Activated naive CD8-positive, alpha-beta T cell treated with anti-CD3 and anti-CD28 coated beads, Interleukin-2, amount 10 ng/mL, durations not matched to agents 7 days and 5 days (primary cell): ENCODE measurements around the gene MAB21L4. TPM values are rescaled to one million over a fixed set of nuclear protein-coding genes. Genes with fewer than 3 reads are reported as not detected.
A peak's percentile ranks its signal among the peaks of the same experiment; 100 is the strongest.

ENCODE experiments used
- ATAC-seq: fragments of 150-1000 bp; cut with Tn5 transposase; one replicate; pipeline ENCODE4 v1.10.0; 2021; ENCODE audit warnings: low read depth, moderate library complexity
- POLR2A ChIA-PET: fragments of 350-600 bp; sonication (Branson Sonifier 250); formaldehyde crosslinking; loops from one replicate; lab custom pipeline; 2021; ENCODE audit warnings: antibody characterized with exemption; lab: Charles Lee
- DNase-seq: peaks from one replicate; pipeline ENCODE4 v3.0.0; 2021
- H3K27ac Mint-ChIP-seq: one replicate; pipeline ENCODE4 v1.8.0; 2022; ENCODE audit warnings: mild to moderate bottlenecking, mixed read lengths
- H3K27me3 Mint-ChIP-seq: one replicate; pipeline ENCODE4 v1.8.0; 2022; ENCODE audit warnings: mild to moderate bottlenecking, moderate library complexity, mixed read lengths
- H3K36me3 Mint-ChIP-seq: one replicate; pipeline ENCODE4 v1.8.0; 2021; ENCODE audit warnings: mild to moderate bottlenecking, mixed read lengths
- H3K4me1 Mint-ChIP-seq: one replicate; pipeline ENCODE4 v1.8.0; 2021; ENCODE audit warnings: mixed read lengths
- H3K4me3 Mint-ChIP-seq: one replicate; pipeline ENCODE4 v1.8.0; 2022; ENCODE audit warnings: mild to moderate bottlenecking, moderate library complexity, mixed read lengths
- H3K9me3 Mint-ChIP-seq: one replicate; pipeline ENCODE4 v1.8.0; 2021; ENCODE audit warnings: mixed read lengths
- total RNA-seq, 2 experiments: library from RNA; stranded (reverse); gene quantifications; one replicate each; pipeline ENCODE4 v1.2.3, GENCODE V29; 2021

Gene MAB21L4
- total RNA-seq, 2 experiments from 2014 or later, result not detected

DNA sequence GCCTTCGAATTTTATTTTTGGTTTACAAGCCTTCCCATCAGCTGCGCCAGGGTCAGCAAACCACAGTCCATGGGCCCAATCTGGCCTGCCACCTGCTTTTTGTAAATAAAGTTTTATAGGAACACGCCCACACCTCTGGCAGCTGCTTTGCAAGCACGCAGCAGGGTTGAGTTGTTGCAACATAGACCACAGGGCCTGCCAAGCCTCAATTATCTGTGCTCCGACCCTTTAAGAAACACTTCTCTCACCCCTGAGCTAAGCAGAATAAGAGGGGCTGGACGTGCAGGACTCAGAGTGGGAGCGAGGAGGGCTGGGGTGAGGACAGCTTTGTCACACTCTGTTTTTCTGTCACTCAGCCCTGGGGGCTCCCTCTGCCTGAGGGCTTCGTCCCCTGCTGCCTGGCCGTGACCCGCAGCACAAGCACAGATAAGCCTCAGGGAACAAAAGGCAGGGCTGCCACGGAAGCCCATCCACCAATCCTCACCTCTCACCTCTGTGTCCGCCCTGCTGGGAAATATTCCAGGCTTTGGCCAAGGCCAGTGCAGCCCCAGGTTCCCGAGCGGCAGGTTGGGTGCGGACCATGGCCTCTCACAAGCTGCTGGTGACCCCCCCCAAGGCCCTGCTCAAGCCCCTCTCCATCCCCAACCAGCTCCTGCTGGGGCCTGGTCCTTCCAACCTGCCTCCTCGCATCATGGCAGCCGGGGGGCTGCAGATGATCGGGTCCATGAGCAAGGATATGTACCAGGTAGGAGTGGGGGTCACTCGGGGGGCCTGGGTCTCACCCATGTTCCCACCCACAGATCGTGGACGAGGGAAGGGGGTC lies 27.5 kb downstream of the MAB21L4 start, which contains the start of gene AGXT:
AGXT (plus strand) TSS at position 539 of the 823 bp plus-strand sequence; CDS start at position 581, 42 bp downstream.
- ATAC-seq, result no peak
- H3K9me3 Mint-ChIP-seq, result no peaks in the 10 kb centered on the region
- H3K36me3 Mint-ChIP-seq, result no peaks in the 10 kb centered on the region
- POLR2A ChIA-PET, result no interaction called here
- peaks cover 11% of the 10 kb centered on the region for H3K4me1 Mint-ChIP-seq
- no peak for DNase-seq
- peaks cover 18% of the 10 kb centered on the region for H3K27me3 Mint-ChIP-seq
- no peak within 1 kb of the TSS for H3K4me3 Mint-ChIP-seq
- no peak within 1 kb of the TSS for H3K27ac Mint-ChIP-seq

DNA sequence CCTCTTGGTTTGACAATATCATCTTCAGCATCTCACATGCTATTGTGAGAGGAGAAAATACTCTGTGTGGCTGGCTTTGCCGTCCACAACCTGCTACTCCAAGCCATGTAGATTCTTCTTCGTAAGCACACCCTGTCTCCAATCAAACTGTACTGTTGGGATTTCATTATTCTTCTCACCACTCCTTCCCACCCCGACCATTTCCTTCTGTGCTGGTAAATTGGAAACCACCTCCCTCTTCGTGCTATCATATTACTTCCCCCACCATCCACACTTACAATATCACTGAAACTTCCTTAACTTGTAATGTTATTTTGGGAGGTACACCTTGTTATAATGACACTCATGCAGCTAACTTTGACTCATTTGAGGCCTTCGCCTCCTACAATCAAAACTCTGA lies 30.6 kb downstream of the MAB21L4 start:
- POLR2A ChIA-PET, result no interaction called here
- Mint-ChIP-seq H3K9me3 (no peaks in the 10 kb centered on the region), H3K36me3 (no peaks in the 10 kb centered on the region), H3K27ac (no peak overlapping the region), H3K4me3 (no peak overlapping the region), H3K4me1 (peaks cover 11% of the 10 kb centered on the region), H3K27me3 (peaks cover 21% of the 10 kb centered on the region)
- no peak for DNase-seq
- no peak for ATAC-seq

- Mint-ChIP-seq H3K36me3 (no peaks in the 10 kb centered on the region), H3K27ac (no peak overlapping the region), H3K4me1 (peaks cover 11% of the 10 kb centered on the region), H3K9me3 (no peaks in the 10 kb centered on the region), H3K27me3 (peaks cover 21% of the 10 kb centered on the region), H3K4me3 (no peak overlapping the region)
- POLR2A ChIA-PET, result no interaction called here
- no peak for ATAC-seq
- DNase-seq, result no peak
Measured at GRCh38 chr2:240864475-240864874, 31.5 kb downstream of the MAB21L4 start.

- Mint-ChIP-seq H3K9me3 (no peaks in the 10 kb centered on the region), H3K27ac (no peak overlapping the region), H3K27me3 (peaks cover 21% of the 10 kb centered on the region), H3K4me1 (peaks cover 11% of the 10 kb centered on the region), H3K36me3 (no peaks in the 10 kb centered on the region), H3K4me3 (no peak overlapping the region)
- no peak for ATAC-seq
- DNase-seq, result no peak
- POLR2A ChIA-PET, result no interaction called here
Measured at GRCh38 chr2:240861547-240861946, 34.4 kb downstream of the MAB21L4 start.

GRCh38 chr2:240858871-240859270 lies 37.1 kb downstream of the MAB21L4 start:
- no peak for DNase-seq
- POLR2A ChIA-PET, result no interaction called here
- Mint-ChIP-seq H3K27me3 (peaks cover 7% of the 10 kb centered on the region), H3K36me3 (peaks cover 3% of the 10 kb centered on the region), H3K4me1 (no peaks in the 10 kb centered on the region), H3K27ac (no peak overlapping the region), H3K4me3 (no peak overlapping the region), H3K9me3 (peaks cover 3% of the 10 kb centered on the region)
- no peak for ATAC-seq

DNA sequence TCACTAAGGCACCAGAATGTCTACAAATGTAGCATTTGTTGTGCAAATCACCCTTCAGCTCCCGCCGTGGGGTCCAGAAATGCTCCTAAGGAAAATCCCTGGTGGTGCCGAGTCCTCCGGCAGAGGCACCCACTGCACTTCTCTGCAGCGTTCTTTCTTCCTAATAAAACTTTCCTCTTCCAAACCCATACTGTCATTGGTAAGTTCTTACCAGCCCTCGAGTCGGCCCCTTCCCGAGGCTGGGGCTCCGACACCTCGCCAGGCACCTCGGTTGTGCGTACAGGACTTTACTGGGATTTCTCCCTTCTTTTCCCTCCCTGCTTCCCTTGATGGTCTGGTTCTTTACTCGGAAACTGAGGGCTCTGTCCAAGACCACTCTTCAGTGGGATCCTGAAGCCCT lies 37.6 kb downstream of the MAB21L4 start:
- peaks cover 2% of the 10 kb centered on the region for H3K27me3 Mint-ChIP-seq
- H3K36me3 Mint-ChIP-seq, result peaks cover 3% of the 10 kb centered on the region
- no peaks in the 10 kb centered on the region for H3K4me1 Mint-ChIP-seq
- ATAC-seq, result no peak
- H3K27ac Mint-ChIP-seq, result no peak overlapping the region
- no peak overlapping the region for H3K4me3 Mint-ChIP-seq
- no peak for DNase-seq
- H3K9me3 Mint-ChIP-seq, result peaks cover 3% of the 10 kb centered on the region
- POLR2A ChIA-PET, result no interaction called here

DNA sequence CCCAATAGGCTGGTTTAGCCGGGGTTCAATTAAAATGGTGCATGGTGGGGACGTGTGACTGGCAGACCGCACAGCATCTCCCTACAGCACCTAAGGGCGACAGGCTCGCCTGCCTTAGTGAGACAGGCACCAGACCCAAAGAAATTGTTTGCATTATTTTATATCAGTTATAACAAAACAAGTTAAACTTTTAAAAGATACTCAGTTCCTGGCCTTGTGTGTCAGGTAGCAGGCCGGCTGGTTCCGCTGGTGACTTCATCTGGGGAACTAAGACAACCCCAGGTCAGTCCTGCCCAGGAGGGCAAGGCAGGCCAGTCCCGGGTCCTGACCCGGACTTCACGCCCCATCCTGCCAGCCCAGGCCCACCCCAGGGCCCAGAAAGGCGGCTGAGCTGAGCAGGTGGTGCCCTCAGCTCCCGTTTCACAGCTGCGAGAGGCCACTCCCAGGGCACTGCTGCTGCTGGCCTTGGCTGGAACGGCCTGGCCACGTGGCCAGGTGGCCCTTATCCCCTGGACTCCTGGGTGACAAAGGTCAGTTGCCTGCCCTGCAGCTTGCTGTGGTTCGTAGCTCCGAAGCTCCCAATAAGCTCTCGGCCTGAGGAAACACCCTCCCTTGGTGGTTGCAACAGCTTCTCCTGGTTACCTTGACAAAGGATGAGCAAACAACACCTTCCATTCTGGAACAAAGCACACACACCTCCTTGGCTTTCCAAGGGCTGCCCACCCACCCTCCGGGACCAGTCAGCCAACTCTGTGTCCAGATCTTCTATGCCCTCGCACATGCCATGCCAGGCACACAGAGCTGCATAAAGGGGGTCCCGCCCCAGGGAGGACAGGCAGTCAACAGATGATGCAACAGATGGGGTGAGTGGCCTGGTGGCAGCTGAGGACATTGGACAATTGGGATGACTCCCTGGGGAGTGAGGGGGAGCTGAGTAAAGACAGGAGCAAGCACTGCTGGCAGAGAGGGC lies 38.6 kb downstream of the MAB21L4 start:
- POLR2A ChIA-PET, result no interaction called here
- H3K9me3 Mint-ChIP-seq, result peaks cover 3% of the 10 kb centered on the region
- H3K27me3 Mint-ChIP-seq, result no peaks in the 10 kb centered on the region
- H3K4me3 Mint-ChIP-seq, result no peak overlapping the region
- H3K27ac Mint-ChIP-seq, result no peak overlapping the region
- ATAC-seq (no peak), DNase-seq (no peak)
- peaks cover 3% of the 10 kb centered on the region for H3K36me3 Mint-ChIP-seq
- H3K4me1 Mint-ChIP-seq, result no peaks in the 10 kb centered on the region

DNA sequence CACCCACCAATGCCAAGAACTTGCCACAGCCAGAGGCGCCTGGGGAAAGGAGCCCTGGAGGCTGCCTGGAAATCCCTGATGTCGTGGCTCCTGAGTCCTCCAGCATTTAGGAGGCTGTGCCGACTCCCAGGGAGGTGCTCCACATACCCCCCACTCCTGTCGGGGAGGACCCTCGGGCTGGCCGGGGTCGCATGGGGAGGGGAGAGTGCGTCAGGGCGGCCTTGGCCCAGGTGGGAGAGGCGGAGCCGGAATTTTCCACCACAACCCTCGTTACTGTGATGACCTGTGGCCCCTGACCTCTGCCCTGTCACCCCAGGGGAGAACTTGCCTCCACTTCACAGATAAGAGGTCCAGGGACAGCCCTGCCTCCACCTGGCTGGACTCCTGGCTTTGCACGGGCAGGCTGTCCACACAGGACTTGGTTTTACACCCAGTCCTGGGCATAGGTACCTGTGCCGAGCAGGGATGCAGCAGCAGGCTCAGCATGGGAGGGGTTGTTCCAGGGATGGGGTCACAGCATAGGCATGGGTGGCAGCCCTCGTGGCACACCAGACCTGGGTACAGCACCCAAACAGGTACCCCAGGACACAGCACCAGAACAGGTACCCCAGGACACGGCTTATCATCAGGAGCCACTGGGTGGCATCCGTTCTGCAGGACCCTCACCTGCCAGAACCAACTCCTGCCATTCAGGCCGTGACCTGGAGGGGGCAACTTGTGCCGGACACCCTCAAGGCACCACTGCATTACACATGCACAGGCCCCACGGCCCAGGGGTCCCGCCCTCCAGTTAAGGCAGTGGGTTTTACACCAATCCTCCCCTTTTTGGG lies 39.6 kb downstream of the MAB21L4 start:
- Mint-ChIP-seq H3K36me3 (peaks cover 3% of the 10 kb centered on the region), H3K27me3 (no peaks in the 10 kb centered on the region), H3K9me3 (peaks cover 3% of the 10 kb centered on the region), H3K4me1 (no peaks in the 10 kb centered on the region), H3K4me3 (no peak overlapping the region), H3K27ac (no peak overlapping the region)
- POLR2A ChIA-PET, result no interaction called here
- ATAC-seq (no peak), DNase-seq (no peak)

GRCh38 chr2:240855670-240856069 lies 40.3 kb downstream of the MAB21L4 start:
- Mint-ChIP-seq H3K4me3 (no peak overlapping the region), H3K9me3 (peaks cover 3% of the 10 kb centered on the region), H3K27me3 (no peaks in the 10 kb centered on the region), H3K4me1 (no peaks in the 10 kb centered on the region), H3K27ac (no peak overlapping the region), H3K36me3 (peaks cover 3% of the 10 kb centered on the region)
- ATAC-seq (no peak), DNase-seq (no peak)
- POLR2A ChIA-PET, result no interaction called here

DNA sequence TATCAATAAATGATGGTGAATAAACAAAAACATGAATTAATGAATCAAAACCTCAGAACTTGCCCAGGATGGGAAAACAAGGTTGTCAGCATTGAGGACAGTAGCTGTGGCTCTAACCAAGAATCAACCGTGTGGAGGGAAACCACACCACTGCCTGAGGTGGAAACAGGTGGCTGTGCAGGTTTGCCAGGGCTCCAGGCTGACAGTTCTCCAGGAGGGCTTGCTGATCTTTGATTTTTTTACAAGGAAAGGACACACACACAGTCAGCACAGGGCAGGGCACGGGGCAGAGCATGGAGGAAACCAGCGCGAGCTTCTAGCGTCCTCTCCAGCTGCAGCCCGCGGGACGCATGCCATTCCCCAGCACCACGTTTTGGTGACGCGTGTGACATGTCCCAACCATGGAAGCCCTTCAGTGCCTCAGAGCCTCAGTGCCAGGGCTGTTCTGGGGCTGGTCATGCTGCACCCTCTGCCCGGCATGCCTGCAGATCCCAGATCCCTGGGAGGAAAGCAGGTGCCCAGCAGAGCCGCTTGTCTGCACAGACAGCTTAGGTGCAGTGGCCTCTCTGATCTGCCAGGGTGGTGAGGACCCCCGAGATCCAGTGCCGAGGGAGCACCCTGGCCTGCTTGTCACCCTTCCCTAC lies 43.2 kb downstream of the MAB21L4 start:
- H3K4me1 Mint-ChIP-seq, result no peaks in the 10 kb centered on the region
- peaks cover 3% of the 10 kb centered on the region for H3K36me3 Mint-ChIP-seq
- peak; percentile 23 for DNase-seq
- ATAC-seq, result no peak
- POLR2A ChIA-PET, result no interaction called here
- peaks cover 5% of the 10 kb centered on the region for H3K9me3 Mint-ChIP-seq
- H3K27me3 Mint-ChIP-seq, result no peaks in the 10 kb centered on the region
- H3K4me3 Mint-ChIP-seq, result no peak overlapping the region
- H3K27ac Mint-ChIP-seq, result no peak overlapping the region

GRCh38 chr2:240851078-240851991 lies 44.6 kb downstream of the MAB21L4 start:
- POLR2A ChIA-PET, result no interaction called here
- H3K9me3 Mint-ChIP-seq, result peaks cover 7% of the 10 kb centered on the region
- ATAC-seq (peak; percentile 93), DNase-seq (peak; percentile 85)
- no peaks in the 10 kb centered on the region for H3K4me1 Mint-ChIP-seq
- no peak overlapping the region for H3K4me3 Mint-ChIP-seq
- no peaks in the 10 kb centered on the region for H3K27me3 Mint-ChIP-seq
- H3K27ac Mint-ChIP-seq, result no peak overlapping the region
- peaks cover 3% of the 10 kb centered on the region for H3K36me3 Mint-ChIP-seq

GRCh38 chr2:240850756-240851077 lies 45.2 kb downstream of the MAB21L4 start:
- H3K27me3 Mint-ChIP-seq, result no peaks in the 10 kb centered on the region
- H3K4me3 Mint-ChIP-seq, result no peak overlapping the region

More at GRCh38 chr2:240850756-240851077, 45.2 kb downstream of the MAB21L4 start:
- ATAC-seq, result no peak
- no peaks in the 10 kb centered on the region for H3K4me1 Mint-ChIP-seq
- DNase-seq, result no peak
- H3K36me3 Mint-ChIP-seq, result peaks cover 3% of the 10 kb centered on the region
- no peak overlapping the region for H3K27ac Mint-ChIP-seq
- H3K9me3 Mint-ChIP-seq, result peaks cover 7% of the 10 kb centered on the region
- POLR2A ChIA-PET, result no interaction called here
